ENCODE results near the gene C16orf95.

- TF ChIP-seq CTCF (IDR thresholded peaks at IDR 0.05) (no peak), POLR2A (IDR thresholded peaks at IDR 0.05) (no peak), POLR2AphosphoS5 (IDR thresholded peaks at IDR 0.05) (no peak)
Observed at GRCh38 chr16:87286839-87287626, 30.2 kb downstream of the C16orf95 start.

Data from sigmoid colon (tissue), 4 donors.